Measurements from ENCODE around the gene PCDH9. TPM values are rescaled to one million over a fixed set of nuclear protein-coding genes. Genes with fewer than 3 reads are reported as not detected.

Gene PCDH9
- total RNA-seq, 1 experiment from 2014 or later = 10.1 TPM

- intact Hi-C loops (cut with micrococcal nuclease) = no loop called here
- no peak for TF ChIP-seq CTCF (IDR thresholded peaks at IDR 0.05; ENCODE audit: unreplicated experiment)
- no peaks in the 10 kb centered on the region for H3K27me3 Mint-ChIP-seq (ENCODE audit: insufficient read depth, unreplicated experiment)
- POLR2A ChIA-PET = no interaction called here
- no peaks in the 10 kb centered on the region for H3K9me3 Mint-ChIP-seq (ENCODE audit: unreplicated experiment)
- no peaks in the 10 kb centered on the region for H3K4me1 Mint-ChIP-seq (ENCODE audit: insufficient read depth, unreplicated experiment)
- CTCF ChIA-PET = no interaction called here
- no peaks in the 10 kb centered on the region for H3K36me3 Mint-ChIP-seq (ENCODE audit: insufficient read depth, unreplicated experiment)
- no TSS peak for BruUV-seq (replicated peaks)
- H3K4me3 Mint-ChIP-seq (ENCODE audit: unreplicated experiment) = no peak overlapping the region
- DNase-seq (ENCODE audit: unreplicated experiment) = no peak
- no peak overlapping the region for H3K27ac Mint-ChIP-seq (ENCODE audit: low read depth, unreplicated experiment)
Measured at GRCh38 chr13:66563076-66563475, 667.1 kb downstream of the PCDH9 start.

- no peaks in the 10 kb centered on the region for H3K4me1 Mint-ChIP-seq (ENCODE audit: insufficient read depth, unreplicated experiment)
- H3K36me3 Mint-ChIP-seq (ENCODE audit: insufficient read depth, unreplicated experiment) = no peaks in the 10 kb centered on the region
- TF ChIP-seq CTCF (IDR thresholded peaks at IDR 0.05; ENCODE audit: unreplicated experiment) = no peak
- no peak overlapping the region for H3K4me3 Mint-ChIP-seq (ENCODE audit: unreplicated experiment)
- H3K27ac Mint-ChIP-seq (ENCODE audit: low read depth, unreplicated experiment) = no peak overlapping the region
- H3K9me3 Mint-ChIP-seq (ENCODE audit: unreplicated experiment) = no peaks in the 10 kb centered on the region
- no peak for DNase-seq (ENCODE audit: unreplicated experiment)
- intact Hi-C loops (cut with micrococcal nuclease) = no loop called here
- ChIA-PET POLR2A (no interaction called here), CTCF (no interaction called here)
- BruUV-seq (replicated peaks) = no TSS peak
- H3K27me3 Mint-ChIP-seq (ENCODE audit: insufficient read depth, unreplicated experiment) = no peaks in the 10 kb centered on the region
Measured at GRCh38 chr13:66562054-66562453, 668.1 kb downstream of the PCDH9 start.

GRCh38 chr13:66560991-66561390, 669.1 kb downstream of the PCDH9 start:
- Mint-ChIP-seq H3K27ac (ENCODE audit: low read depth, unreplicated experiment) (no peak overlapping the region), H3K4me3 (ENCODE audit: unreplicated experiment) (no peak overlapping the region), H3K27me3 (ENCODE audit: insufficient read depth, unreplicated experiment) (no peaks in the 10 kb centered on the region), H3K4me1 (ENCODE audit: insufficient read depth, unreplicated experiment) (no peaks in the 10 kb centered on the region), H3K9me3 (ENCODE audit: unreplicated experiment) (no peaks in the 10 kb centered on the region), H3K36me3 (ENCODE audit: insufficient read depth, unreplicated experiment) (no peaks in the 10 kb centered on the region)
- no peak for DNase-seq (ENCODE audit: unreplicated experiment)
- no TSS peak for BruUV-seq (replicated peaks)
- CTCF ChIA-PET = interaction anchor here (1.1 kb wide), 1 partner anchor 39 kb away, joined by 3 read pairs; no protein-coding TSS in a partner anchor
- TF ChIP-seq CTCF (IDR thresholded peaks at IDR 0.05; ENCODE audit: unreplicated experiment) = no peak
- POLR2A ChIA-PET = no interaction called here
- intact Hi-C loops (cut with micrococcal nuclease) = no loop called here

GRCh38 chr13:66560189-66560588, 669.9 kb downstream of the PCDH9 start:
- BruUV-seq (replicated peaks) = no TSS peak
- ChIA-PET CTCF (interaction anchor here (0.6 to 1.1 kb wide), 2 partner anchors 15 to 40 kb away, joined by 3 read pairs; no protein-coding TSS in a partner anchor), POLR2A (no interaction called here)
- TF ChIP-seq CTCF (IDR thresholded peaks at IDR 0.05; ENCODE audit: unreplicated experiment) = no peak
- intact Hi-C loops (cut with micrococcal nuclease) = no loop called here
- no peaks in the 10 kb centered on the region for H3K27me3 Mint-ChIP-seq (ENCODE audit: insufficient read depth, unreplicated experiment)
- H3K36me3 Mint-ChIP-seq (ENCODE audit: insufficient read depth, unreplicated experiment) = no peaks in the 10 kb centered on the region
- no peaks in the 10 kb centered on the region for H3K9me3 Mint-ChIP-seq (ENCODE audit: unreplicated experiment)
- no peak overlapping the region for H3K27ac Mint-ChIP-seq (ENCODE audit: low read depth, unreplicated experiment)
- DNase-seq (ENCODE audit: unreplicated experiment) = no peak
- H3K4me1 Mint-ChIP-seq (ENCODE audit: insufficient read depth, unreplicated experiment) = no peaks in the 10 kb centered on the region
- H3K4me3 Mint-ChIP-seq (ENCODE audit: unreplicated experiment) = no peak overlapping the region

All from MCF 10A (cell line).